ENCODE measurements around the gene BTBD10. TPM values are rescaled to one million over a fixed set of nuclear protein-coding genes. Genes with fewer than 3 reads are reported as not detected.

Gene BTBD10
- total RNA-seq, 1 donor: 55.7 TPM

DNA sequence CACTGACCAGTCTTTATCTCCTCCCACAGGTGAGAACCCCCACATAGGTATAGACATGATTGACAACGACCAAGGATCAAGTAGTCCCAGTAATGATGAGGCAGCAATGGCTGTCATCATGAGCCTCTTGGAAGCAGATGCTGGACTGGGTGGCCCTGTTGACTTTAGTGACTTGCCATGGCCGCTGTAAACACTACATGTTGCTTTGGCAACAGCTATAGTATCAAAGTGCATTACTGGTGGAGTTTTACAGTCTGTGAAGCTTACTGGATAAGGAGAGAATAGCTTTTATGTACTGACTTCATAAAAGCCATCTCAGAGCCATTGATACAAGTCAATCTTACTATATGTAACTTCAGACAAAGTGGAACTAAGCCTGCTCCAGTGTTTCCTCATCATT is 76.5 kb downstream of the BTBD10 start:
- TF ChIP-seq CTCF (IDR thresholded peaks at IDR 0.05; ENCODE audit: extremely low read depth, low read depth, low read length): no peak
- no peaks in the 10 kb centered on the region for H4K20me1 ChIP-seq (ENCODE audit: insufficient read depth, low read length)
- no peak for DNase-seq (ENCODE audit: insufficient read length, low spot score, missing footprints)
- peaks cover 44% of the 10 kb centered on the region for H3K36me3 ChIP-seq (ENCODE audit: insufficient read depth, low read length)
- peaks cover 18% of the 10 kb centered on the region for H3K4me1 ChIP-seq (ENCODE audit: insufficient read depth, low read length)
- H3K79me2 ChIP-seq (ENCODE audit: insufficient read depth, low read length): no peaks in the 10 kb centered on the region
- no peak overlapping the region for H2AFZ ChIP-seq (ENCODE audit: low read length)
- H3K9me3 ChIP-seq (ENCODE audit: low read depth, low read length): no peaks in the 10 kb centered on the region
- no peaks in the 10 kb centered on the region for H3K27me3 ChIP-seq (ENCODE audit: insufficient read depth, low read length)
- no peak overlapping the region for H3K4me3 ChIP-seq (ENCODE audit: insufficient read depth, low read length)
- H3K4me2 ChIP-seq (ENCODE audit: insufficient read depth, low read length): no peak overlapping the region
- no peak overlapping the region for H3K27ac ChIP-seq (ENCODE audit: low read depth, low read length)

DNA sequence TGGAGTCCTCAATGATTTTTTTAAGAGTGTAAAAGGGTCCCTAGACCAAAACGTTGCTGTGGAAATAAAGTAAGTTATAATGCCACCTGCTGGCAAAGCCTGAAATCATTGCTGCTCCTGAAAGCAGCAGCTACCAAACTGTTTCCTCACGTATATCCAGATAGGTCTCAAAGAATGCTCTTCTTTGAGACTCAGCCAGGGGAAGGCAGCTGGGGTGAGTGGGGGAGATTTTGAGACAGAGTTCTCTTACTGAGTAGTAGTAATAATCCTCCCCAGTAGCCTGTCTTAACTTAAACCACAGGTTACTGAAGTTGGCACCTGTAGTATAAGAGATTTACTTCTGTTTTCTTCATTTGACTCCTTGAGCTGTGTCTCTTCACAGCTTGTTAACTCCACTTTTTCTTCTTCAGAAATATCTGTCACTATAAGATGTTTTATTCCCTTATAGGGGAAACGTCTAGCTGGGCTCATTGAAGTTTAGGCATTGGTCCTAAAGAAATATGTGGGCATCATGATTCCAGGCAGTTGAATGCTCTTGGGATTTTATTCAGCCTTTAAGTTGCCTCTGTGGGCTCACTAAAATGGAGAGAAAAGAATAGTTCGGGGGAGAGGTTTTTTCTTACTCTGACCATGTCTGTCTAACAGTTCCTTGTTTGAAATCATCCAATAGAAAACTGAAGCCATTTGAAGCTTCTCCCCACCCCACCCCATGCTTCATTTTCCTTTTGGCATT is 77.9 kb downstream of the BTBD10 start:
- peak overlapping the region; percentile 25 for H2AFZ ChIP-seq (ENCODE audit: low read length)
- peaks cover 18% of the 10 kb centered on the region for H3K4me1 ChIP-seq (ENCODE audit: insufficient read depth, low read length)
- peak; percentile 76 for TF ChIP-seq CTCF (IDR thresholded peaks at IDR 0.05; ENCODE audit: extremely low read depth, low read depth, low read length)
- peak; percentile 45 for DNase-seq (ENCODE audit: insufficient read length, low spot score, missing footprints)
- no peaks in the 10 kb centered on the region for H4K20me1 ChIP-seq (ENCODE audit: insufficient read depth, low read length)
- H3K9me3 ChIP-seq (ENCODE audit: low read depth, low read length): no peaks in the 10 kb centered on the region
- H3K27me3 ChIP-seq (ENCODE audit: insufficient read depth, low read length): no peaks in the 10 kb centered on the region
- no peaks in the 10 kb centered on the region for H3K79me2 ChIP-seq (ENCODE audit: insufficient read depth, low read length)
- H3K4me2 ChIP-seq (ENCODE audit: insufficient read depth, low read length): peak overlapping the region; percentile 80
- H3K4me3 ChIP-seq (ENCODE audit: insufficient read depth, low read length): peak overlapping the region; percentile 34
- peak overlapping the region; percentile 79 for H3K27ac ChIP-seq (ENCODE audit: low read depth, low read length)
- peaks cover 52% of the 10 kb centered on the region for H3K36me3 ChIP-seq (ENCODE audit: insufficient read depth, low read length)

- DNase-seq (ENCODE audit: insufficient read length, low spot score, missing footprints): no peak
- H3K79me2 ChIP-seq (ENCODE audit: insufficient read depth, low read length): no peaks in the 10 kb centered on the region
- H3K4me2 ChIP-seq (ENCODE audit: insufficient read depth, low read length): no peak overlapping the region
- H3K36me3 ChIP-seq (ENCODE audit: insufficient read depth, low read length): peaks cover 41% of the 10 kb centered on the region
- TF ChIP-seq CTCF (IDR thresholded peaks at IDR 0.05; ENCODE audit: extremely low read depth, low read depth, low read length): no peak
- no peak overlapping the region for H2AFZ ChIP-seq (ENCODE audit: low read length)
- no peaks in the 10 kb centered on the region for H4K20me1 ChIP-seq (ENCODE audit: insufficient read depth, low read length)
- H3K9me3 ChIP-seq (ENCODE audit: low read depth, low read length): no peaks in the 10 kb centered on the region
- H3K27ac ChIP-seq (ENCODE audit: low read depth, low read length): no peak overlapping the region
- H3K4me3 ChIP-seq (ENCODE audit: insufficient read depth, low read length): no peak overlapping the region
- peaks cover 18% of the 10 kb centered on the region for H3K4me1 ChIP-seq (ENCODE audit: insufficient read depth, low read length)
- H3K27me3 ChIP-seq (ENCODE audit: insufficient read depth, low read length): no peaks in the 10 kb centered on the region
Observed at GRCh38 chr11:13382751-13383150, 80.3 kb downstream of the BTBD10 start.

GRCh38 chr11:13380731-13381130 is 82.3 kb downstream of the BTBD10 start:
- no peak for DNase-seq (ENCODE audit: insufficient read length, low spot score, missing footprints)
- H3K9me3 ChIP-seq (ENCODE audit: low read depth, low read length): no peaks in the 10 kb centered on the region
- peaks cover 14% of the 10 kb centered on the region for H3K4me1 ChIP-seq (ENCODE audit: insufficient read depth, low read length)
- no peaks in the 10 kb centered on the region for H3K79me2 ChIP-seq (ENCODE audit: insufficient read depth, low read length)
- peaks cover 28% of the 10 kb centered on the region for H3K36me3 ChIP-seq (ENCODE audit: insufficient read depth, low read length)
- no peak overlapping the region for H2AFZ ChIP-seq (ENCODE audit: low read length)
- H3K27ac ChIP-seq (ENCODE audit: low read depth, low read length): no peak overlapping the region
- H3K4me2 ChIP-seq (ENCODE audit: insufficient read depth, low read length): no peak overlapping the region
- H3K27me3 ChIP-seq (ENCODE audit: insufficient read depth, low read length): no peaks in the 10 kb centered on the region
- no peak overlapping the region for H3K4me3 ChIP-seq (ENCODE audit: insufficient read depth, low read length)
- no peak for TF ChIP-seq CTCF (IDR thresholded peaks at IDR 0.05; ENCODE audit: extremely low read depth, low read depth, low read length)
- H4K20me1 ChIP-seq (ENCODE audit: insufficient read depth, low read length): no peaks in the 10 kb centered on the region

Data from osteoblast (primary cell).